GM19025 (cell line): ENCODE data around the gene SELENOI.
"Not testable (repeated sequence)": the region's sequence is repeated elsewhere in the genome, so short reads cannot be mapped to it uniquely, and the experiment has no call there.

Experiments used
- ATAC-seq: cut with Tn5 transposase; IDR thresholded peaks from one replicate; pipeline ENCODE4 v1.9.1; 2021; ENCODE audit warnings: mild to moderate bottlenecking, low read depth, moderate library complexity; ENCODE audit not compliant: unreplicated experiment

The SELENOI gene

DNA sequence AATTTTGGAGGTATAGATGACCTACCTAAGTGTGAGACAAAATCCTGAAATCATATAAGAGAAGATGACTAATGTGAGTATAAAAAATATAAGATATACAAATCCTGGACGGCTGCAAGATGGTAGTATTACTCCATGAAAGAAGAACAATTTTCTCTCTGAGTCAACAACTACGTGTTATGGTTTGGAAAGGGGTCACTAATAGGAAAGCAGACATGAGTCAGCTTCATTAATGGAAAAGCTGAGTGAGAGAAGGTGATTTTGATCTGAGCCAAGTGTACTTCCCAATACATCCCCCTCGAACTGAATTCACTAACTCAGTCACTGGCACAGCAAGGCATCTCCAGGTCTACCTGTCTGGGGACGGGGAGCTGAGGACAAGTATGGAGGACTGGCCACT, 20.1 kb upstream of the SELENOI start:
- no peak for ATAC-seq

DNA sequence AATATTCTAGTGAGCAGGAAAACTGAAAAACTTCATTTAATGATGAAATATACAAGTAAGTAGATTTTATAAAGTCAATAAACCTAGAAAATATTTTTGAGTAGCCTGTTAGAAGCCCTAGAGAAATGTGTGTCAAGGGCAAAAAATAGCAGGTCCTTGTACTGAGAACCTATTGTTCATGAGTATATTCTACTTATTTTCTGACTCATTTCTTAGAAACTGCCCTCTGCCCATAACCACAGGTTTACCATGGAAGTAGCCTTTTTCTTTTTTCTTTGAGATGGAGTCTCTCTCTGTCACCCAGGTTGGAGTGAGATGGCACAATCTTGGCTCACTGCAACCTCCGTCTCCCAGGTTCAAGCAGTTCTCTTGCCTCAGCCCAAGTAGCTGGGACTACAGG, 19.4 kb upstream of the SELENOI start:
- no peak for ATAC-seq

DNA sequence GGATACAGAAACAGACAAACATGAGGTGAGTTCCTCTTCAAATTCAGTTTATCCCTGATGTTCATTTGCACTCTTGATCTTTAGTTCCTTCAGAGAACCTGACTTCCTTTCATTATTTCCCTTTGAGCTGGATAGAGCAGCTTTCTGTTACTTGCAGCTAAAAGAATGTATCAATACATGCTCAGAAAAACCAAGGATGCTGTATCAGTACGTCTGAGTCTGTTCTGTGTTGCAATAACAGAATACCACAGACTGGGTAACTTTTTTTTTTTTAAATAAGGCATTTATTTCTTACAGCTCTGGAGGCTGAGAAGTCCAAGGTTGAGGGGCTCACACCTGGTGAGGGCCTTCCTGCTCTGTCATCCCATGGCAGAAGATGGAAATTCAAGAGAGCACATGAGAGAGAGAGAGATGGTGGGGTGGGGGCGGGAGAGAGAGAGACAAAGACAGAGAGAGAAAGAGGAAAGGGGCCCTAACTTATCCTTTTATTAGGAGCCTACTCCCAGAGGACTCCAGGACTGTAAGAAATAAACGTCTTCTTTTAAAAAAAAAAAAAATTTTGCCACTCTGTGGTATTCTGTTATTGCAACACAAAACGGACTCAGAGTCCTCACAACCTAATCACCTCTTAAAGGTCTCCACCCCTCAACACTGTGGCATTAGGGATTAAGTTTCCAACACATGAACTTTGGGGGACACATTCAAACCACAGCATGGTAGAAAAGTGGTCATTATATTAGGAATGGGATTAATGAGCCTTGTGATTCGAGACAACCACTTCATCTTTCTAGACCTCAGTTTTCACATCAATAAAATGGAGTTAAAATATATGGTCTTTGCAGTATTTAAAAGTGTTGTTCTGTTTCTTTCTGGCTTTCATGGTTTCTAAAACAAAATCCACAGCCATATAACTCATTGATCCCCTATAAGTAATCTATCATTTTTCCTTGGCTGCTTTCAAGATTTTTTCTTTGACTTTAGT, 18.4 kb upstream of the SELENOI start:
- ATAC-seq, result no peak

DNA sequence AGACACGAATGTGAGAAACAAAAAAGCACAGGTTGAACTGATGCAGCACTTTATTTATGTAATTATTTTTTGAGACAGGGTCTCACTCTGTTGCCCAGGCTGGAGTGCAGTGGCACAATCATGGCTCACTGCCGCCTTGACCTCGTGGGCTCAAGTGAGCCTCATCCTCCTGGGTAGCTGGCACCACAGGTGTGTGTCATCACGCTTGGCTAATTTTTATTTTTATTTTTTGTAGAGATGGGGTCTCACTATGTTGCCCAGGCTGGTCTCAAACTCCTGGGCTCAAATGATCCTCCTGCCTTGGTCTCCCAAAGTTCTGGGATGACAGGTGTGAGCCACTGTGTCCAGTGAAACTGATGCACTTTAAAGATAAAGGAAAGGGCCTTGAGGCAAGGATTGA, 16.9 kb upstream of the SELENOI start:
- ATAC-seq, result not testable (repeated sequence)

DNA sequence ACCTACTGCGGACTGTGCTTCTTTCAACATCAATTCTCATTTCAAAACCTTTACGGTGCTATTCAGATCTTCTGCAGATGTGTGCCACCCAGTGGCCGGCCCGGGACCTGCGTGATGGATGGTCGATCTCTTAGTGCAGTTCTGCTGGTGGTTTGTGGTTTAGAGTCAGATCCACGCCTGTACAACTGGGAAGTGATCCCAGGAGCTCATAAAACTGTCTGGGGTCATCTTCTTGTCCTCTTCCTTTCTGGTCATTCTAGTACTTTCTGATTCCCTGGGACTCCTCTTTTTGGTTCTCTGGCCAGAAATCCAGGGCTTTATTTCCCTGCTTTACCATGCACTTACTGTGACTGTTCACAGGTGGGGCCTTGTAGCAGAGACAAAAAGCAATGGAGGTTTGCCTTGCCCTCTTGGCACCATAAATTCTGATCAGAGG, 15.8 kb upstream of the SELENOI start:
- ATAC-seq, result no peak

DNA sequence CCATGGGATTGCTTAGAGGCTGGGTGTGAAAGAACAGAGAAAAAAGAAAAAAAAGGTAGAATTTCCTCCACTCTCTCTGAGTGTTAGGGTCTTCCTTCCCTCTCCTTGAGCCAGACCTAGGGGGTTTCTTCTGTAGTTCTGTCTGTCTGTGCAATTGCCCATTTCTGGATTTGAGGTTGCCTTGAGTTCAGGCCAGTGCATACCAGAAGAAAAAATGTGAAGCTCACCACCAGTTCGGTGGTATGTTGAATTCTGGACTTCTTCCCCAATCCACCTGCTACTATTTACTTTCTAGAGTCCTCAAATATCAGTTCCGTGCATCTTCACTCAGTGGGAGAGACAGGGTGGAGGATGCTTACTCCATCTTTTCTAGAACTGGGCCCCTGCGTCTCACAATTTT, 15.3 kb upstream of the SELENOI start:
- ATAC-seq, result no peak

DNA sequence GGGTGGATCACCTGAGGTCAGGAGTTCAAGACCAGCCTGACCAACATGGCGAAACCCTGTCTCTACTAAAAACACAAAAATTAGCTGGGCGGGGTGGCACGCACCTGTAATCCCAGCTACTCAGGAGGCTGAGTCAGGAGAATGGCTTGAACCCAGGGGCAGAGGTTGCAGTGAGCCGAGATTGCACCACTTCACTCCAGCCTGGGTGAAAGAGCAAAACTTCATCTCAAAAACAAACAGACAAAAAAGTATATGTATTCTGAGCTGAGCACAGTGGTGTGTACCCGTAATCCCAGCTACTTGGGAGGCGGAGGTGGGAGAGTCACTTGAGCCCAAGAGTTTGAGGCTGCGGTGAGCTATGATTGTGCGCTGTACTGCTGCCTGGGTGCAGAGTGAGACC, 14.6 kb upstream of the SELENOI start:
- not testable (repeated sequence) for ATAC-seq

DNA sequence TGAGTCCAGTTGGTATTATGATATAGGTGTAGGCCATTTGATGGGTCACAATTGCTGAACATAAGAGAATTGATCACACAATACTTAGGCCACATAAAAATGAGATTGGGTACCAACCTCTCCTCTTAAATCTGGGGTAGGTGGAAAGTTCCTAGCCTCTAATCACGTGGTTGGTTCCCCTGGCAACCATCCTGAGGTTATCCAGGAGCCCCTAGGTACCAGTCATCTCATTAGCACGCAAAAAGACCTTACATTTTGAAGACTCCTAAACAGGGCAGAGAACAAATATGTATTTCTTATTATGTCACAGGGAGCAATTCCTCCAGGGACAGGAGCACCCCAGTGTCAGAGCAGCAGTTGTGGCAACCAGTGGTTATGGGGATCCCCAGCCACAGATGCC, 12.7 kb upstream of the SELENOI start:
- ATAC-seq, result no peak

DNA sequence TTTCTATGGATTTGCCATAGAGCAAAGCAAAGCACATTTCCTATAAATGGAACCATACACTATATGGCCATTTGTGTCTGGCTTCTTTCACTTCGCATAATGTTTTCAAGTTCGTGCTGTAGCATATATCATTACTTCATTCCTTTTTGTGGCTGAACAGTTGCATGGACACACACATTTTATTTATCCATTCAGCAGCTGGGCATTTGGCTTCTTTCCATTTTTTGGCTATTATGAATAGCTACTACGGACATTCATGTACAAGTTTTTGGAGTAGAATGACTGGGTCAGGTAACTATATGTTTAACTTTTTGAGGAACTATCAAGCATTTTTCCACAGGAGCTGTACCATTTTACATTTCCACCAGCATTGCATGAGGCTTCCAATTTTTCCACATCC, 10.7 kb upstream of the SELENOI start:
- no peak for ATAC-seq

DNA sequence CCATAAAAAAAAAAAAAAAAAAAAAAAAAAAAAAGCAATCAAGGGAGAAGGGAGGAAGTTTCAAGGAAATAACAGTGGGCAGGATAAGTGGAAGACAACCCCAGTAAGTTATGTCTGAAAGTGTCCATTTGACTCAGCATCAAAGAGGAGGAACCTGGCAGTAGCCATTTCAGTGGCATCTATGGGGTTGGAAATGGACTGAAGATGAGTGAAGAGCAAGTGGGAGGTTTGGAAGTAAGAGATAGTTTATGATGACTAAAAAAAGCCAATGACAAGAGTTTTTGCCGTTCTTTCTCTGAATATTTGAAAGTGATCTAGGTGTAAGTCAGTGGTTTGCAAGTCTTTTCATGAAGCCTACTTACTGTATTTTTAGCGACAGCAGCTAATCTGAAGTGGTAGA, 9.2 kb upstream of the SELENOI start:
- ATAC-seq, result no peak

DNA sequence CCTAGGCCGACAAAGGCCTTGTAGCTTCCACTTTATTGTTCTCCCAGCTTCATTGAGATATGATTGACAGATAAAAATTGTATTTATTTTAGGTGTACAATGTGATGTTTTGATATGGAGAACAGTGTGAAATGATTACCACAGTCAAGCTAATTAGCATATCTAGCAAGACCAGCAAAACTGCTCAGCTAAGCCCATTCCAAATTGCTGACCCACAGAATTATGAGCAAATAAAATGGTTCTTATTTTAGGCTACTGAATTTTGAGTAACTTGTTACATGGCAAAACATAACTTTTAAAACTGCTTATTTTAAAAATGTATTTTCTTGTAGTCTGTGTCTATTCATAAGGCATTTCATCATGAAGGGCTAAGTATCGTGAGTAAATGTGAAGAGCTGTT, 8.6 kb upstream of the SELENOI start:
- ATAC-seq, result no peak

DNA sequence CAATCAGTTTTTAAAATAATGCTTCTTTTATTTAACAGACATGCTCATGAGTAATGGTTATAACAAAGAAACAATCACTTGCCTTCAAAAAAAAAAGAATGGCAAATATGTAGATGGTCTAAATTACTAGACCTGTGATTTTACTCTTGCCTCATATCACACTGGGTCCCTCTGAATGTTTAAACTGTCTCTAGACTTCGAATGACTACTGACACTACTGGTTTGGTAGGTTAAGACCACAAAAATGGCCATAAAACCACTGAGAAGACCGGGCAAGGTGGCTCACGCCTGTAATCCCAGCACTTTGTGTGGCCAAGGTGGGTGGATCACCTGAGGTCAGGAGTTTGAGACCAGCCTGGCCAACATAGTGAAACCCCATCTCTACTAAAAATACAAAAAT, 5.1 kb upstream of the SELENOI start:
- ATAC-seq, result no peak

DNA sequence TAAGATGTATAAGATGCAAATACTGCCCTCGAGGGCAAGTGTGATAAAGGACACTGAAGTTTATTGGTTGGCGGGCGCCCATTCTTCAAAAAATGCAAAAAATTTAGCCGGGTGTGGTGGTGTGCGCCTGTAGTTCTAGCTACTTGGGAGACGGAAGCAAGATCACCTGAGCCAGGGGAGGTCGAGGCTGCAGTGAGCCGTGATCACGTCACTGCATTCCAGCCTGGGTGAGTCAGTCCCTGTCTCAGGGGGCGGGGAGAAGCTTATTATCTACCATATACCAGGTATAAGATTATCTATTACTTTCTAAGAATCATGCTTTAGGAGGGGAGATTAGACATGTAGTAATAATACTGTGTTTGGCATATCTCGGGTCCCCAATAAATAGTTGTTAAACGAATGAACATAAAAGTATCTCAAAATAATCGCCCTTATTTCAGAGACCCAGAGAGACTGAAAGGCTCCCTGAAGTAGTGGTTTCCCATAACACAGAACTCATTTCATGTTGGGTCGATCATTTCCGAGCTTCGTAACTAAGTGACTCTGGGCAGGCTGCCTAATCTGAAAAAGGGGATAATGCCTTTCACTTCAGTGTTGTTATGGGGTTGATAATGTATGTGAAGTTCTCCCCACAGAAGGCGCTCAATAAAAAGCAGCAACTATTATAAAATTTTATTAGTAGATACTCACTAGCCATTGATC, 1.2 kb upstream of the SELENOI start:
- no peak for ATAC-seq

DNA sequence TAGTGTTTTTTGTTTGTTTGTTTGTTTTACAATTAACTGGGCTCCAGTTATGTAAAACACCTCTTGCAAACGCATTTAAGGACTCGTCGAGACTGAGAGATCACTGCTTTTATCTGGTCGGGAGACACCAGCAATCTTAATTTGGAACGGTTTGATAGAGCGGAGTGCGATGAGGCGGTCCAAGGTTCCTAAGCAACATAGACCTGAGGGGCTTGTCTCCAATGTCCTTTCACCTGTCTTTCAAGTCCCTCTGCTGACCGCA, 729 bp upstream of the SELENOI start:
- no peak for ATAC-seq

DNA sequence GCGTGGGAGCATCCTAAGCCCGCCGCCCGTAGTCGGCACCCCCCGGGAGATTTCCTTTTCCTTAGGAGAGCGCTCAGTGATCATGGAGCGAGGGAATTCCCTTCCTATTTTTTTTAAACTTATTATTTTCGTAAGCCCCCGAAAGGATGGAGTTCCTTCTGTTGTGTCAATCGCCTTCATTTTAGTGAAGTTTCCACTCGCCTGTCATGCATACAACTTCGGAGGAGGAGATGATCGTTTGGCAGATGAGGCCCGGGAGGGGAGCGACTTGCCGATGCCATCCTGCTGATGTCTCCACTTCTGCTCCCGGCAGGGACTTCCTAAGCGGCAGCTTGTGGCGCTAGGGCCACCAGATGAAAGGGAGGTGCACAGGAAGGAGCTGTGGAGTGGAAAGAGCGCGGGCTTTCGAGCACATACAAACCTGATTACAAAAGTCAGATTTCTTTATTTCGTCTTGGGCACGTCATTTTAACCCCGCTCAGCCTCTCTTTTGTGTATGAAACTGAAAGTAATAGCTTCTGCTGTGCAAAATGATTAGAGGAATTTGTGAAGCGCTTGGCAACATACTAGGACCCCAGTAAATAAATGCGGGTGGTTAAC, 611 bp downstream of the SELENOI start, which contains the start of gene ADGRF3:
TSS of gene ADGRF3 (minus strand) at position 336 of the 600 bp plus-strand sequence. CDS start 555 bp downstream, outside the sequence.
- ATAC-seq, result no peak

DNA sequence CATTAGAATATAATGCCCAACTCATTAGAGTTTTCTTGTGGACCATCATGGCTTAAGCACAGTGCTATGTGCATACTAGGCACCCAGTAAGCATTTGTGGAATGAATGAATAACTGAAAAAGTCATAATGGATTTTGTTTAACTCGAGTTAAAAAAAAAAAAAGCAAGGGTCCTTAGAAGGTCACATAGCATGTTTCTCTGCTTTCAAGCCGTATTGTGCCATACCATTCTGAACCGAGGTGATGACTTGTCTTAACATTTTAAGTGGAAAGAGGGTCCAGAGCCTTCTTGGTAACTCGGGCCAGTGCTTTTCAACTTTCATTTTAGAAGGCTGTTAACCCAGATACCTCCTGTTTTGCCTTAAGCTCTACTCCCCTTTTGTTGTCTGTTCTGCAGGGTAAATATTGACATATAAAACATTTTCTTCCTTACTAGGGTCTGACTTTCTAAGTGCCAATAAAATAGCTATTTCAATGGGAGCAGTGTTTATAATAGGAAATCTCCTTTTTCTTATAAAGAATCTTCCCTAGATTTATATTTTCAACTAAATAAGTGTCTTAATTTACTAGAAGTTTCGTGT, 1.4 kb downstream of the SELENOI start:
- ATAC-seq, result no peak

DNA sequence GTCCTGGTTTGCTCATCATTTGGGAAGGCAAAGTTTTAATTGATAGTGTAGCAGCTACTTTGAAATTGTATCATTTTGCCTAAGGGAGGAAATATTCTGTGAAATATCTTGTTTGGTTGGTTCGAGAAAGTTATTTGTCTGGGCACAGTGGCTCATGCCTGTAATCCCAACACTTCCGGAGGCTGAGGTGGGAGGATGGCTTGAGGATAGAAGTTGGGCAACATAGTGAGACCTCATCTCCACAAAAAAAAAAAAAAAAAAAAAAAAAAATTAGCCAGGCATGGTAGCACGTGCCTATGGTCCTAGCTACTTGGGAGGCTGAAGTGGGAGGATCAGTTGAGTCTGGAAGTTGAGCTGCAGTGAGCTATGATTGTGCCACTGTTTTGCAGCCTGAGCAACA, 3.7 kb downstream of the SELENOI start:
- no peak for ATAC-seq

DNA sequence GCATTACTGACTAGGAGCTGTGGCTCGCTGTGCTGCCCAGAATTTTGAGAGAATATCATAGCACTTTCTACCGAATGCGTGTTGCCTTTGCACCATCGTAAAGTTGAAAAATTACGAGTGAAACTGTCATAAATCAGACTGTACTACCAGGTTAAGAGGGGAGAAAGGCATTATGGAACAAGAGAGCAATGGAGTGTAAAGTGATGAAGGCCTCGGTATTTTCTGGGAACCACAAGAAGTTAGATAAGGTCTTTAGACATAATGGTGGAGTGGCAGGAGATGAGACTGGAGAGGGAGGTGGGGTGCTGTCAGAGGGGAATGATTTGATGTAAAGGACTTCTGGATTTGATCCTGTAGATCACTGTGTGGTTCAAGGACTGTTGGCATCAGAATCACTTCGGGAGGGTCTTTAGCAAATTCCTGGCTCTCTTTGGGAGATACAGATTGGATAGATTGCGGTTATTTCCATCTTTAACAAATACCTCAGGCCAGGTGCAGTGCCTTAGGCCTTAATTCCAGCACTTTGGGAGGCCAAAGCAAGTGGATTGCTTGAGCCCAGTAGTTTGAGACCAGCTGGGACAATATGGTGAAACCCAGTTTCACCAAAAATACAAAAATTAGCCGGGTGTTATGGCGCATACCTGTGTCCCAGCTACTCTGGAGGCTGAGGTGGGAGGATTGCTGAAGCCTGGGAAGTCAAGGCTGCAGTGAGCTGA, 5.6 kb downstream of the SELENOI start:
- ATAC-seq, result no peak

DNA sequence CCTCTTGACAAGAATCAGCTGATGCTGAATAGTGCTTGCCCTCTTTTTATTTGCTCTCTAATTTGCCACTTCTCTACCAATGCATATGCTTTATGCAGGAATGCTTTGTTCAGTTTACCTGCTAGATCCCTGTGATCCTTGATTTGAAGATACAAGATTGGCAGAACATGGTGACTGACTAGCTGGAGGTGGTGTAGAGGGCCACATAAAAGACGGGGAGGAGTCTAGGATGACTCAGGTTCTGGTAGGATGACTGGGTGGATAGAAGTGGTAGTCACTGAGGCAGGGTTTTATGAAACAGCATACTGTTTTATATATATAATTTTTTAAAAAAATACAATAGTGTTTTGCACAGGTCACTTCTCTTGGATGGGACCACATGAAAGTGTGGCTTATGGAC, 6.9 kb downstream of the SELENOI start:
- no peak for ATAC-seq

DNA sequence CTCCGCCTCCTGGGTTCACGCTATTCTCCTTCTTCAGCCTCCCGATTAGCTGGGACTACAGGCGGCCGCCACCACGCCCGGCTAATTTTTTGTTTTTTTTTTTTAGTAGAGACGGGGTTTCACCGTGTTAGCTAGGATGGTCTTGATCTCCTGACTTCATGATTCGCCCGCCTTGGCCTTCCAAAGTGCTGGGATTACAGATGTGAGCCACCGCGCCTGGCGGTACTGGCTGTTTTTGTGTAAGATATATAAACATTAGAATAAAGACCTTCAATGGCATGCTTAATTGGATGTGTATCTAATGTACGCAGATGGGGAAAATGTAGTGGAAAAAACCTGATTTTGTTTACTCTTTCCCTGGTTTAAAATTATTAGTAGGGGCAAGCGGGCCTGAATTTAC, 8.5 kb downstream of the SELENOI start:
- ATAC-seq, result not testable (repeated sequence)
